ENCODE data around the gene KLHL1. TPM values are rescaled to one million over a fixed set of nuclear protein-coding genes. Genes with fewer than 3 reads are reported as not detected.

KLHL1 gene
- total RNA-seq, 4 donors from 2014 or later = not detected

GRCh38 chr13:69809152-69809551 is 299.1 kb downstream of the KLHL1 start:
- no peak overlapping the region for H3K4me3 ChIP-seq (ENCODE audit: low read depth, poor library complexity, severe bottlenecking)
- intact Hi-C loops (cut with DNase I; ENCODE audit: low total_unique reads) = no loop called here
- TF ChIP-seq CTCF (IDR thresholded peaks at IDR 0.05) = no peak
- TF ChIP-seq POLR2A (IDR thresholded peaks at IDR 0.05) = no peak
- DNase-seq (ENCODE audit: low spot score in 2 of 2) = no peak
- 83 to 86% methylated on average over 3 of the region's 3 CpGs for WGBS, 2 donors

GRCh38 chr13:69796256-69796655 is 312.0 kb downstream of the KLHL1 start:
- no peak for DNase-seq (ENCODE audit: low spot score in 2 of 2)
- no peak for TF ChIP-seq POLR2A (IDR thresholded peaks at IDR 0.05)
- no peak for TF ChIP-seq CTCF (IDR thresholded peaks at IDR 0.05)
- 85 to 95% methylated on average over 2 of the region's 2 CpGs for WGBS, 2 donors
- H3K4me3 ChIP-seq (ENCODE audit: low read depth, poor library complexity, severe bottlenecking) = no peak overlapping the region
- intact Hi-C loops (cut with DNase I; ENCODE audit: low total_unique reads) = no loop called here

- no peak for DNase-seq (ENCODE audit: low spot score in 2 of 2)
- intact Hi-C loops (cut with DNase I; ENCODE audit: low total_unique reads) = no loop called here
- no peak for TF ChIP-seq CTCF (IDR thresholded peaks at IDR 0.05)
- no peak for TF ChIP-seq POLR2A (IDR thresholded peaks at IDR 0.05)
- H3K4me3 ChIP-seq (ENCODE audit: low read depth, poor library complexity, severe bottlenecking) = no peak overlapping the region
- WGBS, 2 donors = 19 to 37% methylated on average over 3 of the region's 3 CpGs
Measured at GRCh38 chr13:69793783-69794453, 314.3 kb downstream of the KLHL1 start.

- DNase-seq (ENCODE audit: low spot score in 2 of 2) = no peak
- H3K4me3 ChIP-seq (ENCODE audit: low read depth, poor library complexity, severe bottlenecking) = no peak overlapping the region
- WGBS, 2 donors = 72 to 75% methylated on average over 4 of the region's 4 CpGs
- TF ChIP-seq CTCF (IDR thresholded peaks at IDR 0.05) (no peak), POLR2A (IDR thresholded peaks at IDR 0.05) (no peak)
- intact Hi-C loops (cut with DNase I; ENCODE audit: low total_unique reads) = no loop called here
Measured at GRCh38 chr13:69776937-69777336, 331.3 kb downstream of the KLHL1 start.

- intact Hi-C loops (cut with DNase I; ENCODE audit: low total_unique reads) = no loop called here
- WGBS, 2 donors = 89 to 91% methylated on average over 3 of the region's 3 CpGs
- no peak for TF ChIP-seq POLR2A (IDR thresholded peaks at IDR 0.05)
- no peak for DNase-seq (ENCODE audit: low spot score in 2 of 2)
- H3K4me3 ChIP-seq (ENCODE audit: low read depth, poor library complexity, severe bottlenecking) = no peak overlapping the region
Measured at GRCh38 chr13:69769608-69770007, 338.6 kb downstream of the KLHL1 start.

- no peak for DNase-seq (ENCODE audit: low spot score in 2 of 2)
- TF ChIP-seq POLR2A (IDR thresholded peaks at IDR 0.05) (no peak), CTCF (IDR thresholded peaks at IDR 0.05) (no peak)
- intact Hi-C loops (cut with DNase I; ENCODE audit: low total_unique reads) = no loop called here
- H3K4me3 ChIP-seq (ENCODE audit: low read depth, poor library complexity, severe bottlenecking) = no peak overlapping the region
- 94 to 97% methylated on average over 1 of the region's 1 CpG for WGBS, 2 donors
Measured at GRCh38 chr13:69761581-69761980, 346.7 kb downstream of the KLHL1 start.

Data from lower leg skin (tissue), 4 donors.